Measurements from ENCODE around the gene GOLGA8G.
"Not testable (repeated sequence)": the region's sequence is repeated elsewhere in the genome, so short reads cannot be mapped to it uniquely, and the experiment has no call there.

GOLGA8G gene

GRCh38 chr15:28532954-28533353 is at the start of gene GOLGA8G:
Gene GOLGA8G (minus strand): TSS chr15:28532971. CDS start chr15:28532909, 62 bp downstream.
- DNase-seq (ENCODE audit: low read depth), result not testable (repeated sequence)

- DNase-seq (ENCODE audit: low read depth), result not testable (repeated sequence)
These were observed 40.6 kb upstream of the GOLGA8G start for GRCh38 chr15:28573351-28573750.

GRCh38 chr15:28553268-28553667 is 20.5 kb upstream of the GOLGA8G start, which contains the start of gene GOLGA6L25:
Gene GOLGA6L25 (plus strand): TSS chr15:28553568. CDS start chr15:28553629, 61 bp downstream.
- not testable (repeated sequence) for DNase-seq (ENCODE audit: low read depth)

- DNase-seq (ENCODE audit: low read depth), result not testable (repeated sequence)
These were observed 17.6 kb downstream of the GOLGA8G start for GRCh38 chr15:28515208-28515607.

- not testable (repeated sequence) for DNase-seq (ENCODE audit: low read depth)
These were observed 18.6 kb downstream of the GOLGA8G start for GRCh38 chr15:28514128-28514527.

GRCh38 chr15:28508217-28508889 is 24.4 kb downstream of the GOLGA8G start:
- DNase-seq (ENCODE audit: low read depth), result not testable (repeated sequence)

GRCh38 chr15:28481340-28481739 is 51.4 kb downstream of the GOLGA8G start:
- DNase-seq (ENCODE audit: low read depth), result not testable (repeated sequence)
